Activated CD8-positive, alpha-beta memory T cell treated with anti-CD3 and anti-CD28 coated beads for 4 hours (primary cell): Measurements from ENCODE around the gene PMF1.
A peak's percentile ranks its signal among the peaks of the same experiment; 100 is the strongest.
"Not testable (repeated sequence)": the region's sequence is repeated elsewhere in the genome, so short reads cannot be mapped to it uniquely, and the experiment has no call there.

Experiments used
- DNase-seq, 2 donors: peaks; one replicate each; pipeline ENCODE4 v3.0.0-alpha.2; 2020; ENCODE audit warnings: low read depth in 2 of 2

Gene PMF1, protein sequence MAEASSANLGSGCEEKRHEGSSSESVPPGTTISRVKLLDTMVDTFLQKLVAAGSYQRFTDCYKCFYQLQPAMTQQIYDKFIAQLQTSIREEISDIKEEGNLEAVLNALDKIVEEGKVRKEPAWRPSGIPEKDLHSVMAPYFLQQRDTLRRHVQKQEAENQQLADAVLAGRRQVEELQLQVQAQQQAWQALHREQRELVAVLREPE

DNA sequence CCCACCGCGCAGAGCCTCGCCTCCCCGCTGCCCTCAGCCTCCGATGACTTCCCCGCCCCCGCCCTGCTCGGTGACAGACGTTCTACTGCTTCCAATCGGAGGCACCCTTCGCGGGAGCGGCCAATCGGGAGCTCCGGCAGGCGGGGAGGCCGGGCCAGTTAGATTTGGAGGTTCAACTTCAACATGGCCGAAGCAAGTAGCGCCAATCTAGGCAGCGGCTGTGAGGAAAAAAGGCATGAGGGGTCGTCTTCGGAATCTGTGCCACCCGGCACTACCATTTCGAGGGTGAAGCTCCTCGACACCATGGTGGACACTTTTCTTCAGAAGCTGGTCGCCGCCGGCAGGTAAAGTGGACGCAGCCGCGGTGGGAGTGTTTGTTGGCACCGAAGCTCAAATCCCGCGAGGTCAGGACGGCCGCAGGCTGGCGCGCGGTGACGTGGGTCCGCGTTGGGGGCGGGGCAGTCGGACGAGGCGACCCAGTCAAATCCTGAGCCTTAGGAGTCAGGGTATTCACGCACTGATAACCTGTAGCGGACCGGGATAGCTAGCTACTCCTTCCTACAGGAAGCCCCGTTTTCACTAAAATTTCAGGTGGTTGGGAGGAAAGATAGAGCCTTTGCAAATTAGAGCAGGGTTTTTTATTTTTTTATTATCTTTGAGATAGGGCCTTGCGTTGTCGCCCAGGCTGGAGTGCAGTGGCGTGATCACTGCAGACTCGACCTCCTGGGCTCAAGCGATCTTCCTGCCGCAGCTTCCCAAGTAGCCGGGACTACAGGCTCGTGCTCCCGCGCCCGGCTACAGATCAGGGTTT is at the start of gene PMF1:
TSS of gene PMF1 (plus strand) at position 175 of the 811 bp plus-strand sequence. CDS start at position 184, 9 bp downstream.
- peak; percentile 91 to 93 for DNase-seq

DNA sequence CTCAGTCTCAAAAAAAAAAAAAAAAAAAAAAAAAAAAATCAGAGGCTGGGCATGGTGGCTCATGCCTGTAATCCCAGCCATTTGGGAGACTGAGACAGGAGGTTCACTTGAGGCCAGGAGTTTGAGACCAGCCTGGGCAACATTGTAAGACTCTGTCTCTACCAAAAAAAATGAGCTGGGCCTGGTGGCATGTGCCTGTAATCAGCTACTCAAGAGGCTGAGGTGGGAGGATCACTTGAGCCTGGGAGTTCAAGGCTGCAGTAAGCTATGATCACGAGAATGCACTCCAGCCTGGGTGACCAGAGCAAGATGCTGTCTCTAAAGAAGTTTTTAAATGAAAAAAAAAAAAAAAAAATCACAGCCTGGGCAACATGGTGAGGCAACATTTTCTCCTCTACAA is 49.1 kb upstream of the PMF1 start:
- DNase-seq, result no peak

DNA sequence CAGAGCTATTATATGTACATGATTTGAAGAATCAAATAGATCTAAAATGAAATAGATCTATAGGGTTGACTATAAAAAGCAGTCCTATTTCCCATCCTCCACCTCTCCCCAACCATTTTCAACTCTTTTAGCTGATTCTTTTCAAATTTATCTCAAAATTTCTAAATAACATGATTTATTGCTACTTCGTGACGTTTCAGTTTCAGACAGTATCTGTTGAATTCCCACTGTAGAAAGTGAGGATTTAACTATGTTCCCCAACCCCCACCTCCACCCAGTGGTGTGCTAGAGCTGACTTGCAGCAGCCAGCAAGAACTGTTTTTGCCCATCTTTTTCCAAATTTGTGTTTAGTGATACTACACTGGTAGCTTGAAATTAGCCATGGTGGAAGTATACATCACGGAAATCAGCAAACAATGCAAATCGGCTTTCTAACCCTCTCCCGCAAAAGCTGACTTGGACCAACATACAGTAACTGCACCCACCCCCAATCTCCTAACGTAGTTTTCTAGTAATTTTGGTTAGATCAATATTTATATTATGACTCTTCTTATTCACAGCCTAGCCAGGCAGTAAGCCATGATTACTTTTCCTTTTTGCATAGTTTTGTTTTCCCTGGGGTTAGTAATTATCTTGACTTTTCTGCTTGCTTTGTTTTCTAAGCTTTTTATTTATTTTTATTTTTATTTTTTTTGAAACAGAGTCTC is 48.5 kb upstream of the PMF1 start:
- no peak for DNase-seq

DNA sequence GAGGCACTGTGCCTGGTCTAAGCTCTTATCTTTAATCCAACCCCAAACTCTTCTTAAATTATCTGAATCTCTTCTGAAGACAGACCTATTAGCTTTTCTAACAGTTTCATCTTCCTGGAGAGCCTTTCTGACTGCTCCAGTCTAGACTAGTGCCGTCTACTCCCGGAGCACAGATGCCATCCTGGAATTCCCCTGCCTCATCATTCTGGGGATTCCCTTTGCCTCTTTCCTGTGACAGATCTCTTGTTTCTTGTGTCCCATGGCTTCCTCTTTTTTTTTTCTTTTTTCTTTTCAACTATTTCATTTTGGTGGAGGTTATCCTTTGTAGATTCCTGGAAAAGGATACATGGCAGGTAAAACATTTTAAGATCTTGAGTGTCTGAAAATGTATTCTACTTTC is 47.7 kb upstream of the PMF1 start:
- DNase-seq, result no peak

DNA sequence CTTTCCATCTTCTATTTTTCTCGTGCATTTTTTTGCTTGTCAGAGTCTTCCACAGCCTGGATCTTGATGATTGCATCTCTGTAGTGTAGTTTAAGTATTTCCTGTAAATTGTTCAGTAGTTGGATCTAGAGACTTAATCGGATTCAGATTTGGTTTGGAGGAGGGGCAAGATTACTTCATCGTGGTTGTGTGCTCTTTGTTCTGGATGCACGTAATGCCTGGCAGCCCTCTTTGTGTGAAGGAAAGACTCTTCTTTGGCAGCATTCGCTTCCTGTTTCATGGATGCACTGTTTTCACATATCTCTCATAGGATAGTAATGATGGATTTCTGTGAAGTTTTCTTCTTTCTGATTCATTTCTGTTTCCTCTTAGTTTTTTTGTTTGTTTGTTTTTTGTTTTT is 45.3 kb upstream of the PMF1 start:
- DNase-seq, result no peak

DNA sequence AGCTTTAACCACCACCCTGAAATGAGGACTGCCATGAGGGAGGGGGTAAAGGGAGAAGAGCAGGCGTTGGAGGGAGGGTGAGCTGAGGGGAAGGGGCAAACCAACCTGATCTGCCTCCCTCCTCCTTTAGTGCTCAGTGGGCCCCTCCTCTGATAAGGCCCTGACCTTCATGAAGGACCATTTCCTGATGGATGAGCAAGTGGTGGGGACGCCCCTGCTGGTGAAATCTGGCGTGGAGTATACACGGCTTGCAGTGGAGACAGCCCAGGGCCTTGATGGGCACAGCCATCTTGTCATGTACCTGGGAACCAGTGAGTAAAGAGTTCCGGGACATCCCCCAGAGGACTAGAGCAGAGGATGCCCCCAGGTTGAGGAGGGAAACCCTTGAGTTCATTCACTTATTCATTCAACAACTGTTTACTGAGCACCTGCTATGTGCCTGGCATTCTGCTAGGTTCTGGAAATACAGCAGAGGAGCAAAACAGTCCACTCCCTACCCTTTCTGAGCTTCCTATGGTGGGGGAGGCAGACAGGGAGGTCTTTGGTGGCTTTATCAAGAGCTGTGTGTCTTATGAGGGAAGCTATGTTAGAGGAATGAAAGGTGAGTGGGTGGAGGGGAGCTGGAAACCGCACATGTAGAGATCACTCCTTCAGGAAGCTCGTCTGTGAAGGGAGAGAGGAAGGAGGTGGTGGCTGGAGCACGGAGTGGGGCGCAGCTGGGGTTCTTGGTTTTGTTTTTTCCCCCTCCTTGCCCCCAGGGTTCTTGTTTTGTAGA is 39.9 kb upstream of the PMF1 start:
- no peak for DNase-seq

DNA sequence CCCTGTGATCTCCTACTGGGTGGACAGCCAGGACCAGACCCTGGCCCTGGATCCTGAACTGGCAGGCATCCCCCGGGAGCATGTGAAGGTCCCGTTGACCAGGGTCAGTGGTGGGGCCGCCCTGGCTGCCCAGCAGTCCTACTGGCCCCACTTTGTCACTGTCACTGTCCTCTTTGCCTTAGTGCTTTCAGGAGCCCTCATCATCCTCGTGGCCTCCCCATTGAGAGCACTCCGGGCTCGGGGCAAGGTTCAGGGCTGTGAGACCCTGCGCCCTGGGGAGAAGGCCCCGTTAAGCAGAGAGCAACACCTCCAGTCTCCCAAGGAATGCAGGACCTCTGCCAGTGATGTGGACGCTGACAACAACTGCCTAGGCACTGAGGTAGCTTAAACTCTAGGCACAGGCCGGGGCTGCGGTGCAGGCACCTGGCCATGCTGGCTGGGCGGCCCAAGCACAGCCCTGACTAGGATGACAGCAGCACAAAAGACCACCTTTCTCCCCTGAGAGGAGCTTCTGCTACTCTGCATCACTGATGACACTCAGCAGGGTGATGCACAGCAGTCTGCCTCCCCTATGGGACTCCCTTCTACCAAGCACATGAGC is 36.1 kb upstream of the PMF1 start:
- DNase-seq, result no peak

DNA sequence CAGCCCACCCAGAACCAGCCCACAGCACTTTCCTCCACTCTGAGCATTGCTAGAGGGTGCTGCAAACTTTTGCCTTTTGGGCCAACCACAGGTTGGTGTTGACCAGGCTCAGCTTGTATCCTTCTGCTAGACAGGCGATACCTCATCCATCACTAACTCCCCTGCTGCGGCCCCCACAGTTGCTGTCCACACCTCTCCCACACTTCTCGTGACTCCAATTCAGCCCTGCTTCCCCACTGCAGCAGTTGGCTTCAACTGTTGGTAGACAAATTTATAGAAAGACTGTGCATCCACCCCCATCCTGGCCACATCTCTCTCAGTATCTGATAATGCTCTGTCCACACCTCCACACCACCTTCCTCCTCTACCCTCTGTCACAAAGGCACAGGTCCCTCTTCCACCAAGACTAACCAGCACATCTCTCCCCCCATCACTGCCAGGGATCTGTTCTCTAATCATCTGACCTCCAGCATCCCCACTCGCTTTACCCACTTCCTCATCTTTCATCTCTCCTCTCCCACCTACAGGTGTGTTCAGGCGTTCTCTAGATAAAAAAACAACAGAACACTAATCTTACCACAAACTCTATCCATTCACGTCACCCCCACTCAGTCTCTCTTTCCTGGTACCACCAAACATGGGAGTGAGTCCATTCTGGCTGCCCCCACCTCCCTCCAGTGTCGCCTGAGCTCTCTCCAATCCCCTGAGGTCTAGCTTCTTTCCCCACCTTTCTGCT is 34.7 kb upstream of the PMF1 start:
- no peak for DNase-seq

DNA sequence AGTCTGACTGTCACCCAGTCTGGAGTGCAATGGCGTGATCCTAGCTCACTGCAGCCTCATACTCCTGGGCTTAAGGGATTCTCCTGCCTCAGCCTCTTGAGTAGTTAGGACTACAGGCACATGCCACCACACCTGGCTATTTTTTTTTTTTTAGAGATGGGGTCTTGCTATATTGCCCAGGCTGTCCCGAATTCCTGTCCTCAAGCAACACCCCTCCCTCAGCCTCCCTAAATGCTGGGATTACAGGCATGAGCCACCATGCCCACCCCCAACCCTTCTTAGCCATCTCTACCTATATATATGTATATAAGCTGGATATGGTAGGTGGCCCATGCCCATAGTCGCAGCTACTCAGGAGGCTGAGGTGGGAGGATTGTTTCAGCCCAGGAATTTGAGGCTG is 32.3 kb upstream of the PMF1 start:
- no peak for DNase-seq

DNA sequence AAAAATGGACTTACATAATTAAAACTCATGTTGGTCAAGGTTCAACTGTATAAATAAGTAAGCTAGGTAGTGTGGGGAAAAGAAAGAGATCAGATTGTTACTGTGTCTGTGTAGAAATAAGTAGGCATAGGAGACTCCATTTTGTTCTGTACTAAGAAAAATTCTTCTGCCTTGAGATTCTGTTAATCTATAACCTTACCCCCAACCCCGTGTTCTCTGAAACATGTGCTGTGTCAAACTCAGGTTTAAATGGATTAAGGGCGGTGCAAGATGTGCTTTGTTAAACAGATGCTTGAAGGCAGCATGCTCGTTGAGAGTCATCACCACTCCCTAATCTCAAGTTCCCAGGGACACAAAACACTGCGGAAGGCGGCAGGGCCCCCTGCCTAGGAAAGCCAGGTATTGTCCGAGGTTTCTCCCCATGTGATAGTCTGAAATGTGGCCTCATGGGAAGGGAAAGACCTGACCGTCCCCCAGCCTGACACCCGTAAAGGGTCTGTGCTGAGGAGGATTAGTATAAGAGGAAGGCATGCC is 31.3 kb upstream of the PMF1 start:
- not testable (repeated sequence) for DNase-seq

DNA sequence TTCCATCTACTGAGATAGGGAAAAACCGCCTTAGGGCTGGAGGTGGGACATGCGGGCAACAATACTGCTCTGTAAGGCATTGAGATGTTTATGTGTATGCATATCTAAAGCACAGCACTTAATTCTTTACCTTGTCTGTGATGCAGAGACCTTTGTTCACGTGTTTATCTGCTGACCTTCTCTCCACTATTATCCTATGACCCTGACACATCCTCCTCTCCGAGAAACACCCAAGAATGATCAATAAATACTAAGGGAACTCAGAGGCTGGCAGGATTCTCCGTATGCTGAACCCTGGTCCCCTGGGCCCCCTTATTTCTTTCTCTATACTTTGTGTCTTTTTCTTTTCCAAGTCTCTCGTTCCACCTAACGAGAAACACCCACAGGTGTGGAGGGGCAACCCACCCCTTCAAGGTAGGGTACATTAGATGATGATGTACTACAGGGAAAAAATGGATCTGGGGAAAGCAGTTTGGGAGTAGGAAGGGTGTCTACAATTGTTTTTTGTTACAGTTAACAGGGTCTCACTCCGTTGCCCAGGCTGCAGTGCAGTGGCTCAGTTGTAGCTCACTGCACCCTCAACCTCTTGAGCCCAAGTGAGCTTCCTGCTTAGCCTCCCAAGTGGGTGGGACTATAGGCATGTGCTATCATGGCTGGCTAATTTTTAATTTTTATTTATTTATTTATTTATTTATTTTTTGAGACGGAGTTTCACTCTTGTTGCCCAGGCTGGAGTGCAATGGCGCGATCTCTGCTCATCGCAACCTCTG is 30.6 kb upstream of the PMF1 start:
- DNase-seq, result not testable (repeated sequence)

DNA sequence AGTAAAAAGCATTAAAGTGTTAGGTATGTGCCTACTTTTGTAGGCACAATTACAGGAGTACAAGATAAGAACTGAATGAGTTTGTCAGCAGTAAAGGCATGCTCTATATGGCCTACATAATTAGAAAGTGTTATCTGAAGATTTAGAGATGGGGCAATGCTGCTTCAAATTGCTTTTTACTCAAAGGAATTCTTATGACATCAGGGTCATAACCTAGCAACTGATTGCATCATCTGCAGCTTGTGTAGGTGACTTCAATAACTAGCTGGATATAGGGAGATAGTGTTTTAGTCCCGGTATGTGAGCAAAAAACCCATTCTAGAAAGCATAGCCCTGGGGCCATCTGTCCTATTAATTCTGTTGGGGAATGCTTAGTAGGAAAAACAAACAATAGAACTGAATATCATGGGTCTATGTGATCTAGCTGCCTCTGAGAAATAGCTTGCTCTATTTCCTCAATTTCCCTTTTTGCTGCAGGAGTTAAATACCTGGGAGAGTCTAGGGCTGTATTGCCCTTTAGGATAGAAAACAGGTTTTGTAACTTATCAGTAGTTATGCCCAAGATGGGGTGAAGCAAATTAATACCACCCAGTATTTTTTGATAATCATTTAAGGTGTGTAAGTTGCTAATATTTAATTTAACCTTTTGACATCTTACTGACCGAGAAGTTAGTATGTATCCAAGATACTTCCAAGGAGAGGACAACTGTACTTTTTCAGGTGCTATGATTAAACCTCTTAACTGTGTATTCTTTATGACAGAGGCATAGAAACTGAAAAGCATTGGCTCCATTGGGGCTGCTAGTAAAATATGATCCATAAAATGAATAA is 26.2 kb upstream of the PMF1 start:
- DNase-seq, result not testable (repeated sequence)

DNA sequence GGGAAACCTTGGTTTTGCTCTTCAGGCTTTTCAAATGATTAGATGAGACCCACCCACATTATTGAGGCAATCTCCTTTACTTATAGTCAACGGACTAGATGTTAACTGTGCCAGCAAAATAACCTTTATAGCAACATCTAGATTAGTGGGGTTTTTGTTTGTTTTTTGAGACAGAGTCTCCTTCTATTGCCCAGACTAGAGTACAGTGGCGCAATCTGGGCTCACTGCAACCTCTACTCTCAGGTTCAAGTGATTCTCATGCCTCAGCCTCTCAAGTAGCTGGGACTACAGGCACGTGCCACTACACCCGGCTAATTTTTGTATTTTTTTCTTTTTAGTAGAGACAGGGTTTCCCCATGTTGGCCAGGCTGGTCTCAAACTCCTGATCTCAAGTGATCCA is 22.5 kb upstream of the PMF1 start:
- DNase-seq, result not testable (repeated sequence)

DNA sequence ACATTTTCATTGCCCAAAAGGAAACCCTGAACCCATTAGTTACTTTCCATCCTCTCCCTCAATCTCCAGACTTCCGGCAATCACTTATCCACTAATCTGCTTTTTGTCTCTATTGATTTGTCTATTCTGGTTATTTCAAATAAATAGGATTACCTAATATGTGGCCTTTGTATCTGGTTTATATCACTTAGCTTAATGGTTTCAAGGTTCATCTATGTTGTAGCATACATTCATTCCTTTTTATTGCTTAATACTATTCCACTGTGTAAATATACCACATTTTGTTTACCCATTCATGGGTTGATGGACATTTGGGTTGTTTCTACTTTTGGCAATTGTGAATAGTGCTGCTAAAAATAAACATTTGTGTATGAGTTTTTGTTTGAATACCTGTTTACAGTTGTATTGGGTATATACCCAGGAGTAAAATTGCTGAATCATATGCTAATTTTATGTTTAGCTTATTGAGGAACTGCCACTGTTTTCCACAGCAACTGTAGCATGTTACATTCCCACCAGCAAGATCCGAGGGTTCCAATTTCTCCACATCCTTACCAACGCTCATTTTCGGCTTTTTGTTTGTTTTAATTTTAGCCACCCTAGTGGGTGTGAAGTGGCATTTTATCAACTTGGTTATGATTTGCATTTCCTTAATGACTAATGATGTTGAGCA is 21.4 kb upstream of the PMF1 start:
- DNase-seq, result no peak

DNA sequence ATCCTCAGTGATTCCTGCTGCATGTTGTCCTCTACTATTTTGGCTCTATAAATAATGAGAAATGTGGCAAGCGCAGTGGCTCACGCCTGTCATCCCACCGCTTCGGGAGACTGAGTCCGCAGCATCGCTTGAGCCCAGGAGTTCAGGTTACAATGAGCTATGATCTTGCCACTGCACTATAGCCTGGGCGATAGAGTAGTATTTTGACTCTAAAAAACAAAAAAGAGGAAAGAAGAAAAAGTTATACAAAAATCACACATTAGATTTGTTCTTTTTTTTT is 19.7 kb upstream of the PMF1 start:
- DNase-seq, result no peak

DNA sequence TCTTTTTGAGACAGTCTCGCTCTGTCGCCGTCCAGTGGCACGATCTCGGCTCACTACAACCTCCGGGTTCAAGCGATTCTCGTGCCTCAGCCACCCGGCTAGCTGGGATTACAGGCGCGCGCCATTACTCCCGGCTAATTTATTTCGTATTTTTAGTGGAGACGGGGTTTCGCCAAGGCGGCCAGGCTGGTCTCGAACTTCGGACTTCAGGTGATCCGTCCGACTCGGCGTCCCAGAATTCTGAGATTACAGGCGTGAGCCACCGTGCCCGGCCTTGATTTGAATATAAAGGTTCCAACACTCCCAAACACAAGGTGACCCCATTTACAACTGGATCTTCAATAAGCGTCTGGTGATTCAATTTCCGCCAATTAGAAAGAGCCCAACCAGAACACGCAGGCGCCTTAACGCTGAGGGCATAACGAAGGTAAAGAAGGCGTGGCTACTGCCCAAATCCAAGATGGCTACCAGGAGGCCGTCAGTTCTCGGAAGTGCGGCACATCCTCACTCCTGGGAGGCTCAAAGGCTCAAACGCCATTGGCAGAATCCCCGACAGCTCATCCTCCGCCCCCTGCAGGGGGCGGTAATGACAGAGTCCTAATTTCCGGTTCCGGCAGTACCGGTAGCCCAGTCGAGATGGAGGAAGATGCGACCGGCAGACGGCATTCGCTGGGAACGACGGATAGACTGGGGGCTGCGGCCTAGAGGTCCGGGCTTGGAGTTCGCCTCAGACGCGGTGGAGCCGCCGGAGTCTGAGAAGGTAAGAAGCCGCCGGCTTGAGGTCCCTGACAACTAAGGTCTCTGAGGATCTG is 19.1 kb upstream of the PMF1 start, which contains the start of gene SLC25A44:
TSS of gene SLC25A44 (plus strand) at position 617 of the 812 bp plus-strand sequence. CDS start 5,744 bp downstream, outside the sequence.
- peak; percentile 93 to 94 for DNase-seq

DNA sequence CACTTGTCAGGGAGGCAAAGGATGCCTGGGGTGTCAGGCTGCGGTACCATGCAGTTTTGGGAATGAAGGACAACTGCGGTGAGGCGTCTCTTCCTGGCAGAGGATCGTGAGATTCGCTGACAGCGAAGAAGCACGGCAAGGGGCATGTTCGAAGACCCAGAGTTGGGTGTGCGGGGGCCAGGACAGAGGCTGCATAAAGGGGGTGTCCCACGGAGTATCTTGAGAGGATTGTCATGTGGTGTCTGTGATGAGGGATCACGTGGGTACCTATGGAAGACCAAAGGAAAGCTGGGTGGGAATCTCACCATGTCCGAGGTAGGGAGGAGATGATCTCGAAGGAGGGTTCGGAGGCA is 18.5 kb upstream of the PMF1 start:
- DNase-seq, result no peak

DNA sequence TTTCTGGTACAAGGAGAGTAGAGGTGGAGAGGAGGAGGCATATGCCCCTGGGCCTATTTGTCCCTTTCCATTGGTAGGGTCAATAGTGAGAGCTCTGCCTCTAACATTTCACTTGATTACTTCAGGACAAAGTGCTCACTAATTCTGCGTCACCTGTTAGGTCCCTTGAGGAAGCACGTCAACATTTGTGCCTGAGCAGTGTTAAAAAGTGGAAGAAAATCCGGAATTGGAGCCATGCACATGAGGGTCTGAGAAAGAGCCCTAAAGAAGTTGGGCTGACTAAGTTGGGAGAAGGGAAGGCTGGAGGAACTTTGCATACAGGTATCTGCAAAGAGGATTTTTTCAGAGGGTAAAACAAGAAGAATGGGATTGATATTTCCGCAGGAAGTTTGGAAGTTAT is 17.0 kb upstream of the PMF1 start:
- DNase-seq, result no peak
